NCI-H1092 (cell line): ENCODE data around the gene DDAH1.
A peak's percentile ranks its signal among the peaks of the same experiment; 100 is the strongest.

Experiments used
- DNase-seq: peaks from one replicate; lab custom pipeline; 2025; lab: John Stamatoyannopoulos, UW

DDAH1 gene

GRCh38 chr1:85303440-85304162 is 161.4 kb downstream of the DDAH1 start:
- no peak for DNase-seq

DNA sequence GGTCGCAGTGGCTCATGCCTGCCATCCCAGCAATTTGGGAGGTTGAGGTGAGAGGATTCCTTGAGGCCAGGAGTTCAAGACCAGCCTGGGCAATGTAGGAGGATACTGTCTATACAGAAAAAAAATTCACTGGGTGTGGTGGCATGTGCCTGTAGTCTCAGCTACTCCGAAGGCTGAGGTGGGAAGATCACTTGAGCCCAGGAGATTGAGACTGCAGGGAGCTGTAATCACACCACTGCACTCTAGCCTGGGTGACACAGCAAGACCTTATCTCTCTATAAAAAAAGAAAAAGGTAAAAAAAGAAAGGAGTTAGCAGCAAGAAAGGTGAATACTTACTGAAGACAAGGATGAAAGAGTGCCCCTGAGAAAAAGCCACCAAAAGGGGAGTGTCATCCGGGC is 164.8 kb downstream of the DDAH1 start:
- DNase-seq, result no peak

DNA sequence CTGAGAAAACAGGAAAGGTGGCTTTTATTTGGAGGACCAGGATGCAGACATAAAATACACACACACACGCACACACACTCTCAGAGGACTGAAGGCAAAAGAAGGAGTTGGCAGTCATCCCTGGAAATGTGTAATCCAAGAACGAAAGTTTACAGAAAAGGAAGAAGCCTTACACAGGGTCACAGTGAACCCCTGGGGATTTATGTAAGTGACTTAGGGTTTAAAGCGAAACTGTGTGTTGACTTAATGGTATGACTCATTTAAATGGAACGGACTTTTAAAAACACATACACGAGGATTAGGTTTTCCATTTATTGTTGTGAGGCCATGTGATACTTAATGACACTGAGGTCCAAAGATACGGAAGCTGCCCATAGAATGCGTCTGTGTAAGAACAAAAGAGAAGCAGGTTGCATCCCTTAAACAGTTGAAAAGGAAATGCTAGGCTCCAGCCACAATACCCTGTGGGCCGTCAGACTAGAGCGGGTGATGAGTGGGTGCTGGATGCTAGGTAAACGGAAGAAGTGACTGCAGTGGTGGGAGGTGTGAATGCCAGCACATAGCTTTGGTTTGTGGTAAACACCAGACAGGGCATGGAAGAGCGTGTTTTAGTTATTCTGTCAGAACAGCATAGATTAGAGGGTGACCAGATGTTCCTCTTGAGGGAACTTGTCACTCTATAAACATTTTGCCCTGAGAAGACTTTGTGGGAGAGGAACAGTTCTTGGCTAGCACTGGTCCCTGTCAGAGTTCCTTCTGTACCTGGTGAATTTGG is 166.9 kb downstream of the DDAH1 start:
- DNase-seq, result peak; percentile 41

DNA sequence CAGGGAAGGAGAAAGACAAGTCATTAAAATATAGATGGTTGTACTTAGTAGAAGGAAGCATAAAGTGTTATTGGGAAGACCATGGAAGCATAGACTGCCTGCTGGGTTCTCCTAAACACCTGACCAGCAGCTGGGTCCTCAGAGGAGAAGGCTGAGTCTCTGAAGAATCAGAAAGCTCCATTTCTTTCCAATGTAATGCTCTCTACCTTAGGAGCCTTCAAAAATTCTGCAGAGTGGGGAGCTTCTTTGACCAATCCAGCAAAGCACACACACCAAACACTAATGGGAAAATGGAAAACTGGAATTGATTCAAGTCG is 167.5 kb downstream of the DDAH1 start:
- DNase-seq, result no peak

DNA sequence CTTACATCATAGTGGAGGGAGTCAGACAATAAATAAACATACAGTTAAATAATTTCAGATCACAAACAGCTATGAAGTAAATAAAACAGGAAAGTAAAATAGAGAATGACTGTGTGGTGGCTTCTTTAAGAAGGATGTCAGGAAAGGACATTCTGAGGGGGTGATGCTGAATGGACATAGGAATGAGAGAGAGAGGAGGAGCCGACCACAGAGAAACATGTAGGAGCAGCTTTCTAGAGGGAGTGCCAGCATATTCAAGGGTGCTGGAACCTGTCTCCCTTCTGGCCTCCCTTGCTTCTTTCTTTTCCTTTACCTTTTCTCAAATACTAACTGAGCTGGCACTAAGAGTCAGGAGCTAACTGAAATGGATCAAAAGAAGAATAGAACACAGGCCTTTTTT is 168.0 kb downstream of the DDAH1 start:
- no peak for DNase-seq

DNA sequence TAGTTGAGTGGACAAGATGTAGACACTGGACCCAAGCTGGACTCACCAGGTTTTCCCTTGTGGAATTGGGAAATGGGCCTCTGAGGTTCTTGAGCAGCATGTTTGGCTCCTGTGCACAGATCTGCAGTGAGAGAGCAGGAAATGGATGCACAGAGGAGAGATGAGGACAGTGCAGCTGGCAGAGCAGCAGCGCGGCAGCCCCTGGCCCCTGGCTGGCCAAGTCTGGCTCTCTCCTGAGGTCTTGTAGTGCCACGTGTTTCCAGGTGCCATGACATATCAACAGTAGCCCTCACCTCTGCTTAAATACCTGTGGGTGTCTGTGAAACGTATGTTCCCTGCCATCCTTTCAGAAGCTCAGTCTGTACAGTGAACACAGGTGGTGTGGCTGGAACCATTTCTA is 169.3 kb downstream of the DDAH1 start:
- DNase-seq, result no peak

DNA sequence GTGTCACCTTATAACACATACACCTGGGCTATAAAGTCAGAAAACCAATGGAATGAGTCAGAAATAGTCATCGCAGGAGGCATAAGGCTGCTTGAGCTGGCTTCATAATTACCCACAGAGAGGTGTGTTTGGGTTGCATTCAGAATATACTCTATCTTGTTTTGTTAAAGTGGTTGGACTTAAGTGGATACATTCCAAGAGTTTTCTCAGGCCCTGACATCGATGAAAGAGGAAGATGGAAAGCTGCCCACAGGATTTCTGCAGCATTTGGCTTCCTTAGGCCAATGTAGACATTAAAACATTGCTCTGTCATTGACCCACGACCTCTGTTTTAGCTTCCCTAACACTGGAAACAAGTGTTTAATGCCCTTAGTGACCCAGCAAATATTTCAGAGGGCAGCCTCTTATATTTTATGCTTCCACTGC is 169.9 kb downstream of the DDAH1 start:
- DNase-seq, result no peak

DNA sequence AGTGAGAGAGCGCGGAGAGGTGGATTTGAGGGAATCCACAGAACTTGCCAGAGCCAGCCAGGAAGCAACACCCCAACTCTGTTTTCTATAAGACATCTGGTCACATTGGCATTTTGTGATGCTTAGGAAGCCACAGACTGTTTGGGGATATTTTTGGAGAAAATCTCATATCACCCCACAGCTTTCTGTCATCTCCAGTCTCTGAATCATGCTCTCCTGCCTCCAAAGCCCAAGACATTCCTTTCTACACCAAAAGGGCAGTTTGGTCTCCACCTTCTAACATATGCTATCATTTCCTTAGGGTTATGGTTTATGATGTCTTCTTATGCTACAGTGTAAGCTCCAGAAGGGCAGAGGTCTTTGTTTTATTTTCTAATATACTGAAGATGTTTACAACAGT is 174.1 kb downstream of the DDAH1 start:
- DNase-seq, result no peak

DNA sequence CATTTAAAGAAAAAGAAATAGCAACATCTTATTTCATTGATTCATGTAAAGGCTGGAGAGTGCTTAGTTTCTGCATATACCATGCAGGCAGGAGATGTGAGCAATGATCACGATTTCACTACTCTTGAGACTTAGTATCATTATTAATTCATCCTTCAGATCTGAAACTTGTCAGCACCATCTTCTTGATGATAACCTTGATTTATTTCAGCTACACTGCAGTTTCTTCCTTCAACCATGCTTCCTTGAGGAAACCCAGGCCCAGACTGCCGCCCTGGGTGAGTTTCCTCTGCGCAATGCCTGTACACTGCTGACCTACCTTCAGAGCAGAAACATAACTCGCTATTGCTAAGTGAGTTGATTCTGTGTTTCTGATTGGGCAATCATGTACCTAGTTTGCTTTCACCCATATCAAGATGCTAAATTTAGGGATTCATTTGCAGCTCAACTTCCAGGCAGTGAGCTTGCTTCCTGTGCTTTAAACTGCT is 175.1 kb downstream of the DDAH1 start:
- DNase-seq, result no peak

- DNase-seq, result no peak
Measured at GRCh38 chr1:85289207-85289847, 175.6 kb downstream of the DDAH1 start.

DNA sequence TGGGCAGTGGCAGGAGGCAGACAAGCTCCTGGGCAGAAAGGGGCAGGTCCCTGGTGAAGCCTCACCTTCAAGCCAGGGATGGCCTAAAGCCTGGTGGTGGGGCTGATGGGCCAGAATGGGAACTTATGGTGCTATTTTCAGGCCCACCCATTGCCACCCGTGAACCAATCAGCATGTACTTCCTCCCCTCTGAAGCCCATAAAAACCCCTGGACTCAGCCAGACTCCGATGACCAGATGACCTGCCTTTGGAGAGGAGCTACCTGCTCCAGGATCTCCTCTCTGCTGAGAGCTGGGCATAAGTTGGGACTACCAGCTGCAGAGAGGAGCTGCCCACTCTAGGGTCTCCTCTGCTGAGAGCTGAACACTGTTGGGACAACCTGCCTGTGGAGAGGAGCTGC is 180.8 kb downstream of the DDAH1 start:
- no peak for DNase-seq

- no peak for DNase-seq
Measured at GRCh38 chr1:85283475-85284199, 181.3 kb downstream of the DDAH1 start.

GRCh38 chr1:85282424-85282823 is 182.5 kb downstream of the DDAH1 start:
- DNase-seq, result no peak

GRCh38 chr1:85280636-85281035 is 184.3 kb downstream of the DDAH1 start:
- DNase-seq, result no peak

- DNase-seq, result no peak
Measured at GRCh38 chr1:85279458-85280080, 185.4 kb downstream of the DDAH1 start.

DNA sequence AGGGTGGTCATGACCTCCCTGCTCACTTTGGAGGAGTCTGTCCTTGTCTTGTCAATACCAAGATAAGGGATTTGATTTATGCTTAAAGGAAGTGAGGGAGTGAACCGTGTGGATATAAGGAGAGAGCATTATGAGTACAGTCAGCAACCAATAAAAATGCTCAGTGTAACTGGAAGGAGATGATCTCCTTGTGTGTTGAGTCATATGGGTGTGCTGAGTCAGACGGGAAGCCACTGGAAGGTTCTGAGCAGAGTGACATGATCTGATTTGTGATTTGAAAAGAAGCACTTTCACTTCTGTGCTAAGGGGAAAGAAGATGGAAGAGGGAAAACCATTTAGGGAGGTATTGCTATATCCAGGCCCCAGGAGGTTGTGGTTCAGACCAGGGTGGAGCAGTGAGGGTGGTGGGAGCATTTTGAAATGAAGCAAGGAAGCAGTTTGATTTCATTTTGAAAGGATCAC is 186.1 kb downstream of the DDAH1 start:
- DNase-seq, result no peak

- no peak for DNase-seq
Measured at GRCh38 chr1:85277802-85278201, 187.2 kb downstream of the DDAH1 start.

DNA sequence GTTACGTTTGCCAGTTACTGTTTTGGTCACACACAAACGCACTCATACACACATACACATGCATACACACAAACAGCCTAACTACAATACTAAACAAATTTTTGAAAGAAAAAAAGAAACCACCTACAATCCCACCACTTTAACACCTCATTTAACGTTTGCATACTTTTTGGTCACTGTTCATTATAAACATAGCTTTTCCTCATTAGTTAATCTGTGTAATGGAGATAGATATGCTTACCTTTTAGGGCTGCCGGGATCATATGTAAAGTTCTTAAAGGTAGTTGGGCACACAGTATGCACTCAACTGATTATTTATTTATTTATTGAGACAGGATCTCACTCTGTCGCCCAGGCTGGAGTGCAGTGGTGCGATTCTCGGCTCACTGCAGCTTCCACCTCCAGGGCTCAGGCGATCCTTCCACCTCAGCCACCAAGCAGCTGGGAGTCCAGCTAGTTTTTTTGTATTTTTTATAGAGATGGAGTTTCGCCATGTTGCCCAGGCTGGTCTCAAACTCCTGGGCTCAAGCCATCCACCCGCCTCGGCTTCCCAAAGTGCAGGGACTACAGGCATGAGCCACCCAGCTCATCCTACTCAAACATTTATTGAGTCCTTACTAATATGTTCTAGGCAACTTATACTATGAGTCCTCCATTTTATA is 187.8 kb downstream of the DDAH1 start:
- DNase-seq, result no peak

- DNase-seq, result peak; percentile 97
Measured at GRCh38 chr1:85276215-85276977, 188.6 kb downstream of the DDAH1 start, which contains the start of gene BCL10. TSS of gene BCL10 (minus strand) at chr1:85276632. CDS start at chr1:85276352, 280 bp downstream.

- DNase-seq, result no peak
Measured at GRCh38 chr1:85275701-85276214, 189.2 kb downstream of the DDAH1 start.
